Glomerular endothelial cell (primary cell): ENCODE results near the gene TEX22. TPM values are rescaled to one million over a fixed set of nuclear protein-coding genes. Genes with fewer than 3 reads are reported as not detected.

Source experiments
- DNase-seq: peaks from one replicate; pipeline ENCODE4 v3.0.0-alpha.2; 2011; ENCODE audit warnings: low read depth, low spot score; ENCODE audit errors: extremely low read depth
- total RNA-seq: library from RNA; depleted of rRNA; stranded (reverse); fragments of >200 nt; gene quantifications from 2 replicates; pipeline ENCODE4 v1.2.3, GENCODE V29; 2015

Gene TEX22
- total RNA-seq, 1 donor from 2014 or later = 0.18 TPM

DNA sequence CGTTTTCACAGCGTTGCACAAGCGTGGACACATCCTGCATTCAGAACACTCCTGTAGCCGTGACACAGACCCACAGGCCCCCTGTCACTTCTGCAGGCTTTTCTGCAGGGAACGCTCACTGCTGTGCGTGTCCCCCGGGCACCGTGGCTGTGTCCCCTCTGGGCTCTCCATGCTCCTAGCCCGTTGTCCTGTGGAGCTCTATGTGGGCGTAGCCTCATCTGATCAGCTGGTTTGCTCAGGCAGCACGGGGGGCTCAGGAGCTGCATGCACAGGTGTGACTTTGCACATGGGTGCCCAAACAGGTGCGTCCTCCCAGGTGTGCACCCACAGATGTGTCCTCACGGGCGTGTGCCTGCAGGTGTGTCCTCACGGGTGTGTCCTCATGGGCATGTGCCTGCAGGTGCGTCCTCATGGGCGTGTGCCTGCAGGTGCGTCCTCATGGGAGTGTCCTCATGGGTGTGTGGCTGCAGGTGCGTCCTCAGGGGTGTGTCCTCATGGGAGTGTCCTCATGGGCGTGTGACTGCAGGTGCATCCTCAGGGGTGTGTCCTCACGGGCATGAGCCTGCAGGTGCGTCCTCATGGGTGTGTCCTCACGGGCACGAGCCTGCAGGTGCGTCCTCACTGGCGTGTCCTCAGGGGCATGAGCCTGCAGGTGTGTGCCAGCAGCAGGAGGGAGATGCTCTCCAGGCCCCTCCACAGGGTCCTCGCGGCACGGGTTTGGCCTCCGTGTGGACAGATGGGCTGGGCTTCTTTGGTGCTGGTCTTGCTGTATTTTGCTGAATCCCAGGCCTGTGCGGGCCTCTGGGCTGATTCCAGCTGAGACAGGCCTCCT, 38.8 kb downstream of the TEX22 start:
- no peak for DNase-seq

DNA sequence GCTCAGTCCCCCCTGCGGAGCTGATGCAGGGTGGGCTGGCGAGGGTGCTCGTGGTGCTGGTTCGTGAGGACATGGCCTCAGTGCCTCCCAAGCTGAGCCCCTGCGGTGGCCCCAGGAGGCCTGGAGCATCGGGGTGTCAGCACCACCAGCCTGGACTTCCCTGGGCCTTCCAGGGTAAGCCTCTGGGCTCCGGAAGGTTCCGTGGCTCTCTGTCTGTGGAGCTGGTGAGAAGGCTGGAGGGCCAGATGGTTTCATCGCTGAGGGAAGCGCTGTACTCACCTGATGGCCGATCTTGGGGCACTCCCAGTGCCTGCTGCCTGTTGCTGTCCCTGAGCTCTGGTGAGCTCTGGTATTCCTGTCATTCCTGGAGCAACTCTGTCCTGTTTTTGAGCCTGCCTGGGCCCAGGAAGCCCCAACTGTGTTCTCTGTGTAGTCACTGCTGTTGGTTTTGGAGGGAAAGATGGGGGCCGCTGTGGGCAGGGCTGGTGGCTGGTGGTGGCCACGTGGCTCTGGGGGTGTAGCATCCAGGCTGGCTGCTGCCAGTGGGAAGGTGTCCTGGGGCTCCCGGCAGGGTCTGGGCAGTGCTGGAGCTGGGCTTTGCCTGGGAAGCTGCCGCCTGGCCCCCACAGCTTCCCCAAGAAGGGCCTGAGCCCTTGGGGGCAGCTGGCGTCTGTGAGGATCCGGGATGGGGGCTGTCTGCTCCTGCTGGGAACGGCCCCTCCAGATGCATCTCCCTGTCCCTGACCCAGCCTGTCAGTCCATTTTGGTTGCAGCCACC, 39.6 kb downstream of the TEX22 start:
- no peak for DNase-seq

GRCh38 chr14:105439179-105439578, 40.8 kb downstream of the TEX22 start:
- DNase-seq = no peak

DNA sequence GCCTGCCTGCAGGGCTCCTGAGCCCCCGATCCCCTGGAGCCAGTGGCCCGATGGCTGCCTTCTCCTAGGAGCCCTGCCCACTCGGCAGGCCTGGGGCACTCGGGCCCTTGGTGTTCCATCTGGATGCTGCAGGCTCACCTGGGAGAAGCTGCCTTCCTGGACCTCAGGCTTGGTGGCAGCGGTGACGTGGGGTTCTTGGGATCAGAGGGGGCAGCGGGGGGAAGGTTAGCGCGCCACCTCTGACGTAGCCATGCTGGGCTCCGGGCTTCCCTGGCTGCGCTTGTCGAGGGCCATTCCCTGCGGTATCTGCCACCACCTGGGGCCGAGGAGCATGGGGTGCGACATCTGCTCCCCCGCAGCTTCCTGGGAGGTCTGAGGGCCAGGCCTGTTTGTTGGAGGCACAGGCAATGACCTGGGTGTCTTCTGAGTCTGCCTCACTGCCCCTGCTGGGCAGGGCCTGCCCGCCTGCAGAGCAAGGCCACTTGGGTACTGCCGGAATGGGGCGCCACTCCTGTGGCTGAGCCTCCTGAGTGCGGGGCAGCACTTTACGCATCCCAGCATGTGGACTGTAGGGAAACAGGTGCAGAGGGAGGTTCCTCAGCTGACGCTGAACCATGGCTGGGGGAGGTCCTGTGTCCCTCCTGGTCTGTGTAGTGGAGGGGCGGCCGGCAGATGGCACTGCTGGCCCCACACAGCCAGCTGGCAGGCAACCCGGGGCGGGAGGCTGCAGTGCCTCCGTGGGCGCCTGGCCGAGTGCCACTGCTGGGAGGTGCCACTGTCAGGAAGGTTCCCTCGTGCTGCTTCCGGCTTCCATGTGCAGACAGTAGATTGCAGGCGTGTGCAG, 41.6 kb downstream of the TEX22 start:
- DNase-seq = no peak

DNA sequence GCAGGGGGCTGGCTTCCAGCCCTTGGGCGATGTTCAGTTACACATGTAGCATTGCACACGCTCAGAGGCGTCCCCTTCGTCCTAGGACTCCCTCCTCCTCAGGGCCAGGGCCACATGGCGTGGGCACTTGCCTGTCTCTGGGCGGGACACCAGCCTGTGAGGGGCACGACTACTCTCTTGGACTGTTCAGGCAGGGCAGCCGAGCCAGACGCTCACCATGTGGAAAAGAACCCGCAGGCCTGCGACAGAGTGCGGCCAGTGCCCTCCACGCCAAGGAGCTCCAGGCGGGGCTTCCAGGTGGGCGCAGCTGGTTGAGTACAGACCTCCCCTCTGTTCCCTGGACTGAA, 42.2 kb downstream of the TEX22 start:
- DNase-seq = no peak

- DNase-seq = no peak
Measured at GRCh38 chr14:105440992-105441391, 42.7 kb downstream of the TEX22 start.

DNA sequence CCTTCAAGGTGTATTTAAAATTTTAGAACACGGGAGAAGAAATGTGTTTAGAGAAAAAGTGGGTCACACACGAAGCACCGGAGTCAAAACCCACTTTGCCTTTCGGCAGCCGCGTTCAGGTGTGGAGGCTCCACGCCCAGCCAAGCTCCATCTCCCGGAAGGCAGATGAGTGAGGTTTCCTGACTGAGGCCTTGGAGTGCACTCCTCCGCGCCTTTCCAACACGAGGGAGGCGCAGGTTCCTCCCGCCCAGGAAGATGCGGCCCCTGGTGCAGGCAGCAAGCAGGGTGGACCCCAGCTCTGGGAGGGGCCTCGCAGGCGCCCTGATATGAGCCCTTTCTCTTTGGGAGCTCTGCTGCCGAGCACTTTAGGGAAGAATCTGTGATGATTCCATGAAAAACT, 43.8 kb downstream of the TEX22 start:
- no peak for DNase-seq

DNA sequence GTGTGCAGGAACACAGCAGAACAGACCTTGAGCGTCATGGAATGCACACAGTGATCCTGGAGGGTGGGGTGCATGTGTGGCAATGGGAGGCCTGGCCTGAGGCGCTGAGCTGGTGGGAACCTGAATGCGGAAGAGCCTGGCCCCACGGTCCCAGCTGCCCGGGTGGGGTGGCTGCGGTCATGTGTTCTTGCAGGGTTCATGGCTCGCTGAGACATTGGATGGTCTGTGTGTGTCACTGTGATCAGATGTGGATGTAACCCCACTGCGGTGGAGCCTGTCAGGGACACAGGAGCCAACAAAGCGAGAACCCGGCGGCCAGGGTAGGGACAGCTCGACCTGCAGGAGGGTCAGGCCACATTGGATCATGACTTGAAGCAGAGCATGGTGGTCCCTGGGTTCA, 44.5 kb downstream of the TEX22 start:
- no peak for DNase-seq

- DNase-seq = no peak
Measured at GRCh38 chr14:105444859-105445258, 46.5 kb downstream of the TEX22 start.

GRCh38 chr14:105445290-105445689, 47.0 kb downstream of the TEX22 start:
- no peak for DNase-seq

- no peak for DNase-seq
Measured at GRCh38 chr14:105445901-105446845, 47.8 kb downstream of the TEX22 start.

- DNase-seq = no peak
Measured at GRCh38 chr14:105446971-105447370, 48.6 kb downstream of the TEX22 start.

GRCh38 chr14:105447651-105448640, 49.6 kb downstream of the TEX22 start:
- DNase-seq = no peak

DNA sequence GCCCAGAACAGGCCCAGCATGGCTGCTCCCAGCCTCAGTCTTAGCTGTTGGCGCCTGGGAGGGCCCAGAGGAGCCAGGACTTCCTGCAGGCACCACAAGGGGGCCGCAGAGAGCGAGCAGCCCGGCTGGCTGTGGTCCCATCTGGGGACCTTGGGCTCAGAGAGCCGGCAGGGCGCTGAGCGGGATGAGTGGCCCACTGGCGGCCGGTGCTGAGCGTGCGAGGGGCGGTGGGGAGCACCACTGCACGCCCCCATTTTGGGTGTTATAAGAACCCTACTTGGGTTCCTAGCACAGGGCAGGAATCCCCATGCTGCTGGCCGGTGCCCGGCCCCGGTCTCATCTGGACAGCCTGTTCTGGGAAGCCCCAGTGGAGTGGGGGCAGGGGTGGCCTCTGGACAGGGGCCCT, 50.4 kb downstream of the TEX22 start:
- no peak for DNase-seq

DNA sequence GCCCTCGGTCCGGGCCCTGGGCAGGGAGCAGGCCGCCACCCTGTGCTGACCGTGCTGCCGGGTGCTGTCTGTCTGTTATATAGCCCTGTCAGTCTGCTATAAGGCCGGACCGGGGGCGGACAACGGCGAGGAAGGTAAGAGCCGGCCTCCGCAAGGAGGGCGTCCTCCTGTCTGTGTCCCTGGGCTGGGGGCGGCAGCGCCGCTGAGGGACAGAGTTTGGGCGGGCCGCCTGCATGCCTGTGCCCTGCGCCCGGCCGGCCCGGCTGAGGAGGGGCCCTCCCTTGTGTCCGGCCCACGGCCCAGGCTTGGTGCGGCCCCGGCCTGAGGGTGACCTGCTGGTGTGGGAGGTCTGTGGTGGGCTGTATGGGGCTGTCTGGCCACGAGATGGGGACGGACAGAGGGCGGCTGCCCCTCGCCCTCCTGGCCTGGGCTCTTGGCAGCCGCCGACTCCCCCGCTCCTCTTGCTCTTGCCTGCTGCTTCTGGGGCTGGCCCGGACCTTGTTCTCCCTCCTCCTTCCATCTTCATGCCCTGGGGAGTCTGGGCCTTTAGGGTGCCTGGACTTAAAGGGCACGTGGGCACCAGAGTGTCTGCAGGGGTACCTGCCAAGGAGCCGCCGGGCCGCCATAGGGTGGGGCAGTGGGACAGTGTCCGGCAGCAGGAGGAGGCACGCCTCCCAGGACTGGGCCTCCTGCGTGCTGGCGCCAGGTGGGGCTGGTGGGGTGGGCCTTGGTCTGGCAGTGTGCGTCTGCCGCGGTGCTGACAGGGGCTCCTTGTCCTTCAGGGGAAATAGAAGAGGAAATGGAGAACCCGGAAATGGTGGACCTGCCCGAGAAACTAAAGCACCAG, 51.2 kb downstream of the TEX22 start:
- DNase-seq = no peak

DNA sequence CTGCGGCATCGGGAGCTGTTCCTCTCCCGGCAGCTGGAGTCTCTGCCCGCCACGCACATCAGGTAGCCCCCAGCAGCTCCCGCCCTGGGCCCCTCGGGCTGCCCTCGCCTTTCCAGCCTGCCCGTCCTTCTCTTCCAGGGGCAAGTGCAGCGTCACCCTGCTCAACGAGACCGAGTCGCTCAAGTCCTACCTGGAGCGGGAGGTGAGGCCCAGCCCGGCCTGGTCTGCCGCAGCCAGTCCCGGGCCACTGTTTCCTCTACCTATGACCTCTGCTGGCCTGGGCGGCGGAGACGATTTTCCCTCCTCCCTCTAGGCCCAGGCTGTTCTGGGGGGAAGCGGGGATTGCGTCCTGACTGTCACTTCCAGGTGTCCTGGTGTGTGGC, 51.8 kb downstream of the TEX22 start:
- no peak for DNase-seq

GRCh38 chr14:105450864-105451720, 52.8 kb downstream of the TEX22 start:
- no peak for DNase-seq
